HCT116 (cell line): Measurements from ENCODE around the gene OR52B6. TPM values are rescaled to one million over a fixed set of nuclear protein-coding genes. Genes with fewer than 3 reads are reported as not detected.

Experiments used
- ATAC-seq: fragments of 200-7000 bp; cut with Tn5 transposase; 2 replicates; pipeline ENCODE4 v1.9.1; 2020; ENCODE audit warnings: mild to moderate bottlenecking, moderate library complexity
- BruUV-seq: library from RNA; stranded (reverse); fragments of 400-500 nt; replicated peaks from 2 replicates; lab custom pipeline; 2021; lab: Mats Ljungman, UMichigan
- CTCF ChIA-PET: fragments of 300-600 bp; sonication (Branson Sonifier 250); formaldehyde crosslinking; loops from one replicate; lab custom pipeline; 2021; ENCODE audit warnings: antibody characterized with exemption; lab: Charles Lee
- POLR2A ChIA-PET: fragments of 300-600, 350-600 bp; sonication (Branson Sonifier 250); formaldehyde crosslinking; loops from one replicate; lab custom pipeline; 2021; ENCODE audit warnings: antibody characterized with exemption; lab: Charles Lee
- RAD21 ChIA-PET, 2 experiments: fragments of 300-600 bp; sonication (Branson Sonifier 250); formaldehyde crosslinking; loops; one replicate each; lab custom pipeline; 2023; ENCODE audit warnings: low total read pairs in 2 of 2; ENCODE audit not compliant: uncharacterized antibody in 2 of 2, unreplicated experiment in 2 of 2, low non-redundant PET in 1 of 2; lab: Charles Lee
- DNase-seq: peaks from one replicate; pipeline ENCODE4 v3.0.0-alpha.2; 2010; ENCODE audit warnings: low read depth, low spot score
- H2AFZ ChIP-seq: fragments of 200-600 bp; shearing (Covaris generic), sonication (generic); 2 replicates; pipeline ENCODE4 v1.6.1; 2017; ENCODE audit warnings: low read depth, mixed run types, mixed read lengths, antibody characterized with exemption, low read length; ENCODE audit not compliant: poor library complexity, severe bottlenecking
- H3K27ac ChIP-seq: 2 replicates; pipeline ENCODE4 v1.5.1; 2012; ENCODE audit warnings: low read depth, low read length
- H3K27me3 ChIP-seq: fragments of 200-600 bp; sonication (generic); 2 replicates; pipeline ENCODE4 v1.6.1; 2016; ENCODE audit warnings: mixed run types, low read length, mixed read lengths; ENCODE audit not compliant: insufficient read depth
- H3K36me3 ChIP-seq, 2 experiments: fragments of 200-500 bp in 1 of 2; fragments of 200-600 bp in 1 of 2; sonication (Bioruptor generic) in 1 of 2; sonication (generic) in 1 of 2; 2 replicates each; pipeline versions ENCODE4 v1.5.1 to v1.6.1; 2014 to 2016; ENCODE audit warnings: low read length in 2 of 2, inconsistent platforms in 1 of 2, mixed read lengths in 1 of 2, mixed run types in 1 of 2; ENCODE audit not compliant: insufficient read depth in 2 of 2, control insufficient read depth in 1 of 2
- H3K4me1 ChIP-seq, 2 experiments: fragments of 200-600 bp in 1 of 2; sonication (generic) in 1 of 2; 2 replicates each; pipeline versions ENCODE4 v1.5.1 to v1.6.1; 2012 to 2017; ENCODE audit warnings: low read length in 2 of 2, inconsistent platforms in 1 of 2, mild to moderate bottlenecking in 1 of 2, mixed read lengths in 1 of 2, mixed run types in 1 of 2, moderate library complexity in 1 of 2; ENCODE audit not compliant: insufficient read depth in 2 of 2, control insufficient read depth in 1 of 2
- H3K4me2 ChIP-seq: fragments of 200-600 bp; sonication (generic); 2 replicates; pipeline ENCODE4 v1.6.1; 2017; ENCODE audit warnings: mixed run types, low read length, mixed read lengths
- H3K4me3 ChIP-seq, 2 experiments: fragments of 200-600 bp in 1 of 2; sonication (generic) in 1 of 2; replicated peaks in 1 of 2; 2 replicates each; pipeline ENCODE4 v1.5.1; 2011 to 2016; ENCODE audit warnings: low read length in 2 of 2, control low read depth in 1 of 2, low read depth in 1 of 2, mild to moderate bottlenecking in 1 of 2, mixed read lengths in 1 of 2, mixed run types in 1 of 2
- H3K79me2 ChIP-seq: fragments of 200-600 bp; sonication (generic); 2 replicates; pipeline ENCODE4 v1.6.1; 2017; ENCODE audit warnings: mild to moderate bottlenecking, mixed run types, low read length, moderate library complexity, mixed read lengths; ENCODE audit not compliant: insufficient read depth
- H3K9ac ChIP-seq: fragments of 200-600 bp; sonication (generic); 2 replicates; pipeline ENCODE4 v1.6.1; 2016; ENCODE audit warnings: low read length, mixed read lengths
- H3K9me2 ChIP-seq: fragments of 200-600 bp; sonication (generic), shearing (Covaris generic); 2 replicates; pipeline ENCODE4 v1.6.1; 2017; ENCODE audit warnings: mixed run types, mild to moderate bottlenecking, moderate library complexity; ENCODE audit not compliant: insufficient read depth
- H3K9me3 ChIP-seq, 2 experiments: fragments of 200-500 bp in 1 of 2; fragments of 200-600 bp in 1 of 2; sonication (Bioruptor generic) in 1 of 2; sonication (generic) in 1 of 2; 2 replicates each; pipeline ENCODE4 v1.6.1; 2014 to 2017; ENCODE audit warnings: low read length in 2 of 2, mixed read lengths in 2 of 2, inconsistent platforms in 1 of 2, low read depth in 1 of 2, mild to moderate bottlenecking in 1 of 2, mixed run types in 1 of 2, moderate library complexity in 1 of 2; ENCODE audit not compliant: control insufficient read depth in 1 of 2, insufficient read depth in 1 of 2
- H4K20me1 ChIP-seq: fragments of 200-600 bp; sonication (generic), shearing (Covaris generic); 2 replicates; pipeline ENCODE4 v1.6.1; 2017; ENCODE audit warnings: mixed run types, mild to moderate bottlenecking, moderate library complexity; ENCODE audit not compliant: insufficient read depth
- CBX3 ChIP-seq: IDR thresholded peaks from 2 replicates; pipeline ENCODE4 v1.6.1; 2012; ENCODE audit warnings: low read depth
- EZH2 ChIP-seq: fragments of 200-600 bp; sonication (generic); IDR thresholded peaks from 2 replicates; pipeline ENCODE4 v1.6.1; 2017; ENCODE audit warnings: antibody characterized with exemption, mixed run types
- JUND ChIP-seq: IDR thresholded peaks from 2 replicates; pipeline ENCODE4 v1.6.1; 2012
- REST ChIP-seq: IDR thresholded peaks from 2 replicates; pipeline ENCODE4 v1.6.1; 2012; ENCODE audit warnings: low read depth
- SIN3A ChIP-seq: IDR thresholded peaks from 2 replicates; pipeline ENCODE4 v1.6.1; 2012; ENCODE audit warnings: low read depth
- SP1 ChIP-seq: IDR thresholded peaks from 2 replicates; pipeline ENCODE4 v1.6.1; 2012; ENCODE audit warnings: low read depth
- SRF ChIP-seq: IDR thresholded peaks from 2 replicates; pipeline ENCODE4 v1.6.1; 2012; ENCODE audit warnings: low read depth
- intact Hi-C: fragments of 100-400 bp; cut with micrococcal nuclease; formaldehyde crosslinking; loops from 2 replicates; pipeline ENCODE4 v1.10.0; 2022
- total RNA-seq: library from RNA; stranded (reverse); gene quantifications from one replicate; pipeline ENCODE4 v1.2.1, GENCODE V29; 2021; ENCODE audit not compliant: unreplicated experiment
- TF ChIP-seq, protein P1 (sequence below), 3 experiments: fragments of 200-600 bp in 1 of 3; sonication (generic) in 1 of 3; IDR thresholded peaks in 2 of 3; conservative IDR thresholded peaks in 1 of 3; 2 replicates each; pipeline ENCODE4 v1.5.1; 2012 to 2017; ENCODE audit warnings: low read depth in 2 of 3, low read length in 2 of 3, antibody characterized with exemption in 1 of 3, borderline replicate concordance in 1 of 3, control low read depth in 1 of 3, mild to moderate bottlenecking in 1 of 3, mixed read lengths in 1 of 3, mixed run types in 1 of 3, moderate library complexity in 1 of 3; ENCODE audit not compliant: insufficient read depth in 1 of 3

The OR52B6 gene
- total RNA-seq, 1 experiment from 2014 or later = not detected

- Histone ChIP-seq H3K79me2 (no peaks in the 10 kb centered on the region), H3K4me1 (peaks cover 4 to 12% of the 10 kb centered on the region in 2 experiments; a peak in 2 of 4 replicates), H3K27me3 (no peaks in the 10 kb centered on the region), H2AFZ (no peak overlapping the region), H3K9me3 (no peaks in the 10 kb centered on the region), H4K20me1 (no peaks in the 10 kb centered on the region), H3K36me3 (no peaks in the 10 kb centered on the region), H3K9ac (no peak overlapping the region), H3K4me3 (no peak overlapping the region), H3K4me2 (no peak overlapping the region), H3K27ac (no peak overlapping the region), H3K9me2 (no peaks in the 10 kb centered on the region)
- BruUV-seq = no TSS peak
- POLR2A ChIA-PET = no interaction called here
- RAD21 ChIA-PET = no interaction called here
- intact Hi-C loops = no loop called here
- TF ChIP-seq REST = no peak
- TF ChIP-seq EZH2 = no peak
- TF ChIP-seq SP1 = no peak
- no peak for TF ChIP-seq SIN3A
- no peak for TF ChIP-seq CBX3
- TF ChIP-seq, protein P1, sequence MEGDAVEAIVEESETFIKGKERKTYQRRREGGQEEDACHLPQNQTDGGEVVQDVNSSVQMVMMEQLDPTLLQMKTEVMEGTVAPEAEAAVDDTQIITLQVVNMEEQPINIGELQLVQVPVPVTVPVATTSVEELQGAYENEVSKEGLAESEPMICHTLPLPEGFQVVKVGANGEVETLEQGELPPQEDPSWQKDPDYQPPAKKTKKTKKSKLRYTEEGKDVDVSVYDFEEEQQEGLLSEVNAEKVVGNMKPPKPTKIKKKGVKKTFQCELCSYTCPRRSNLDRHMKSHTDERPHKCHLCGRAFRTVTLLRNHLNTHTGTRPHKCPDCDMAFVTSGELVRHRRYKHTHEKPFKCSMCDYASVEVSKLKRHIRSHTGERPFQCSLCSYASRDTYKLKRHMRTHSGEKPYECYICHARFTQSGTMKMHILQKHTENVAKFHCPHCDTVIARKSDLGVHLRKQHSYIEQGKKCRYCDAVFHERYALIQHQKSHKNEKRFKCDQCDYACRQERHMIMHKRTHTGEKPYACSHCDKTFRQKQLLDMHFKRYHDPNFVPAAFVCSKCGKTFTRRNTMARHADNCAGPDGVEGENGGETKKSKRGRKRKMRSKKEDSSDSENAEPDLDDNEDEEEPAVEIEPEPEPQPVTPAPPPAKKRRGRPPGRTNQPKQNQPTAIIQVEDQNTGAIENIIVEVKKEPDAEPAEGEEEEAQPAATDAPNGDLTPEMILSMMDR (IDR thresholded peaks at IDR 0.05 in 2 of 3, conservative IDR thresholded peaks at IDR 0.05 in 1 of 3; ENCODE audit: borderline replicate concordance in 1 of 3, insufficient read depth in 1 of 3, low read depth in 2 of 3, low read length in 2 of 3) = no peak
- no peak for TF ChIP-seq SRF
- no peak for TF ChIP-seq JUND
- CTCF ChIA-PET = no interaction called here
- no peak for ATAC-seq
- DNase-seq = no peak
These were observed 42.1 kb downstream of the OR52B6 start for GRCh38 chr11:5622802-5623201.
